Central memory CD4-positive, alpha-beta T cell (primary cell): ENCODE results near the gene HIVEP3.
"Not testable (repeated sequence)": the region's sequence is repeated elsewhere in the genome, so short reads cannot be mapped to it uniquely, and the experiment has no call there.

ENCODE experiments used
- DNase-seq: peaks from one replicate; pipeline ENCODE4 v3.0.0; 2022

HIVEP3 gene

DNA sequence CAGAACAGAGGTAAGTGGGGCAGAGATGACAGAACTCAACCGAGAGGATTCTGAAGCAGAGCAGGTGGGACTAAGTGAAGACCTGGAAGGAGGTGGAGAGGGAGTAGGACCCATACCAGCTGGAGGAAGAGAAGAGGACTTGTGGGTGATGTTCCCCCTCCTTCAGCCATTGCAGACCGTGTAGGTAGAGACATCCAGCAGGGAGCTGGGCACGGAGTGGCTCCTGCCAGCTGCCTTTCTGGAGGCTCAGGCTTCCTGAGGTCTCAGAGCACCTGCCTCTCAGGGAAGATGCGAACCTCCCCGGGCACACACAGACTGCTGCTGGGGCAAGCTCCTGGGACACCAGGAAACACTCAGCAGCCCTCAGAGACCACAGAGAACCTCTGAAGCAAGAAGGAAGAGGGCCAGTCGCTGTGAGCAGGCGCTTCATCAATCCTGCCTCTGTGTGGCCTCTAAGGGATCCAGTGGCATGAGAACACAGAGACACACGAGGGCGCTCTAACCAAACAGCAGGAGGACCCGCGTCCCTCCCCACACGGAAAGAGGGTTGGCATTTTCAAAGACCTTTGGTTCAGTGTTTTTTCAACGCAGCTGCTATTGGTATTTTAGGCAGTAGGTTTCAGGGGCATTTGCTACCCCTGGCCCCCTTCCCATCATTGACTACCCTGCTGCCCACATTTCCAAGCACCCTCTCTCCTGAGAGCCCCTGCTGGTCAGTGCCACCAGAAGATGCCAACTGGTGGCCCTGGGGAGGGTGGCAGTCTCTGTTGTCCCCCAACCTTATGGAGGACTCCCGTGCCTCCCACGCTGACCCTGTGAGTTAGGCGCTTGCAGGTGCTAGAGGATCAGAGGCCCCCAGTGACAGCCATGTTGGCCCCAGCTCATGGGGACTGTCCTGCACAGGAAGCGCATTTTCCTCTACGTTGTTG lies 344.7 kb downstream of the HIVEP3 start:
- peak; percentile 66 for DNase-seq

DNA sequence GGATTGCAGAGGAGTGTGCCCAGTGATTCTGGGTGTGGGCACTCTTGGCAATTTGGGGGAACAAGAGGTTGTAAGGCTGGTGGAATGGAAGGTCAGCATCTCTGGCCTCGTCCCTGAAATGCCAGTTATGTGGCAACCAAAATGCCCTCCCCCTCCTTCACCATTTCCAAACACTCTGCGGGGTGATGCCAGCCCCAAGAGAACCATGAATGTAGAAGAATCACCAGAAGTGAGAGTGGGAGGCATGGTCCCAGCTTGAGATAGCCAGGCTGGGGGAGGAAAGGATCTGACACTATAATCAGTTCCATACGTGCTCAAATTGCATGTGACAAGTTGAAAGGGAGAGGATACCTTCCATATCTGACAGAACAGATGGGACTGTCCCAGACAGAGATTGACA lies 345.5 kb downstream of the HIVEP3 start:
- DNase-seq = no peak

- DNase-seq = no peak
These were observed 346.5 kb downstream of the HIVEP3 start for GRCh38 chr1:41572224-41572623.

GRCh38 chr1:41571041-41571440 lies 347.7 kb downstream of the HIVEP3 start:
- DNase-seq = no peak

GRCh38 chr1:41568204-41568603 lies 350.5 kb downstream of the HIVEP3 start:
- no peak for DNase-seq

GRCh38 chr1:41566969-41567368 lies 351.8 kb downstream of the HIVEP3 start:
- no peak for DNase-seq

DNA sequence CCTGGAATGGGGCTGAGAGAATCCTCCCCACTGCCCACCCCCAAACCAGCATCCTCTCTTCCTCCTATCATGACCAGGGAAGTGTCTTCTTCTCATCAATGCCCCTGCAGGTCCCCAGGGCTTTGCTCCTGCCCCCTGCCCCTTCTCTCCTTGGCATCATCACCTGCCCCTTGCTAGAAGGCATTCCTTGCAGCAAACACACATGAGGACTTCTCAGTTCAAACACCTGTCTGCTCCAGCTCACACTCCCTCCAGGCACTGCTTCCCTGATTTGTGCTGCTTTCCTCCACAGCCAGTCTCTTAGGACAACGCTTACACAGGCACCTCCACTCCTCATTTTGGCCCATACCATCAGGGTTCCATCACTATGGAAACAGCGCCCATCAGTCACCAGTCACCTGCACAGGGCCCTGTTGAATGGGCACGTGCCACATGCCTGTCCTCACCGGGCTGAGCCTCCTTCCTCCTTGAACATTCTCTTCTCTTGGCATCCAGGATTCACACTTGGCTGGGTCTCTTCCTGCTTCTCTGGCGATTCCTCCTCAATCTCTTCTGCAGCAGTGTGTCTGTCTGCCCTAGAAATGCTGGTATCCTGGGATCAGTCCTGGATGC lies 352.3 kb downstream of the HIVEP3 start:
- DNase-seq = no peak

GRCh38 chr1:41564741-41565475 lies 353.8 kb downstream of the HIVEP3 start:
- no peak for DNase-seq

DNA sequence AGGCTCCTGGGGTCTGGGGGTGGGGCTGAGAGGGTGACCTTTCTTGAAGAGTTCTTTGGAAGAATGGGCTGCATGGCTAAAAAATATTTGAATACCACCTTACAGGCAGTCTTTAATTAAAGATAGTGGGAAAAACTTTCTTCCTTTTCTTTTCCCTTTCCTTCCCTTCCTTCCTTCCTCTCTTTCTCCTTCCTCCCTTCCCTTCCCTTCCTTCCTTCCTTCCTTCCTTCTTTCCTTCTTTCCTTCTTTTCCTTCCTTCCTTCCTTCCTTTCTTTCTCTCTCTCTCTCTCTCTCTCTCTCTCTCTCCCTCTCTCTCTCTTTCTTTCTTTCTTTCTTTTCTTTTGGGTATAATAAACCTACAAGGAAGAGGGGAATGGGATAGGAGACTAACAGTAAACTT lies 356.4 kb downstream of the HIVEP3 start:
- no peak for DNase-seq

- no peak for DNase-seq
These were observed 357.8 kb downstream of the HIVEP3 start for GRCh38 chr1:41560931-41561330.

- no peak for DNase-seq
These were observed 358.2 kb downstream of the HIVEP3 start for GRCh38 chr1:41560496-41560895.

DNA sequence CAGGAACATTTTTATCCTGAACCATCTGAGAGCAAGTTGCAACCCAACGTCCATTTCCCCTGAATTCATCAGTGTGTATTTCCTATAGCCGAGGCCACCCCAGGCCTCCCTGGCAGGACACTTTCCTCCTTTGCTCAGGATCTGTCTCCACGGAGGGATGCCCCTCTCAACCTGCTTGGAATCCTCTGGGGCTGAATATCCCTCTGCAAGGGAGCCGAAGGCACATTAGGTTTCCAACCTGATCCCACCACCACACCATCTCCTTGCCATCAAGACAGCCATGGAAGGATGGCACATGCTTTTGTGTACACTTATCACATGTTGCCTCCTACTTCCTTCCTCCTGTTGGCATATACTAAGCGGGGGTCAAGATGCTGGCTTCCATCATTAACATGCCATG lies 359.4 kb downstream of the HIVEP3 start:
- DNase-seq = no peak

GRCh38 chr1:41558761-41559171 lies 360.0 kb downstream of the HIVEP3 start:
- no peak for DNase-seq

GRCh38 chr1:41557751-41558455 lies 360.8 kb downstream of the HIVEP3 start:
- no peak for DNase-seq

DNA sequence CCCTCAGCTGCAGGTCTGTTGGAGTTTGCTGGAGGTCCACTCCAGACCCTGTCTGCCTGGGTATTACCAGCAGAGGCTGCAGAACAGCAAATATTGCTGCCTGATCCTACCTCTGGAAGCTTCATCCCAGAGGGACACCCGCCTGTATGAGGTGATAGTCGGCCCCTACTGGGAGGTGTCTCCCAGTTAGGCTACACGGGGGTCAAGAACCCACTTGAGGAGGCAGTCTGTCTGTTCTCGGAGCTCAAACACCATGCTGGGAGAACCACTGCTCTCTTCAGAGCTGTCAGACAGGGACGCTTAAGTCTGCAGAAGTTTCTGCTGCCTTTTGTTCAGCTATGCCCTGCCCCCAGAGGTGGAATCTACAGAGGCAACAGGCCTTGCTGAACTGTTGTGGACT lies 364.0 kb downstream of the HIVEP3 start:
- DNase-seq = not testable (repeated sequence)

- DNase-seq = no peak
These were observed 370.8 kb downstream of the HIVEP3 start for GRCh38 chr1:41547781-41548560.

- DNase-seq = no peak
These were observed 371.4 kb downstream of the HIVEP3 start for GRCh38 chr1:41547336-41547735.

DNA sequence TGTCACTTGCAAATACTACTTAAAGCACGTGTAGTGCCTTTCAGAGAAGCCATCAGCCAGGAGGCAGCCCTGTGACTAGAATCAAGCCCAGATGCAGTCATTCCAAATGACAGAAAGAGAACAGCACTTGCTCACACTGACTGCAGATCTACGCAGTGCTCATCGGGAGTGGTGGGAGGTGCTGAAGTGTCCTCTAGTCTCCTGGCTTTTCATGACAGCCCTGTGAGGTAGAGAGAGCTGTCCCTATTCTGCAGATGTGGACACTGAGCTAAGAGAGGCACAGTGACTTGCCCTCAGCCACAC lies 371.9 kb downstream of the HIVEP3 start:
- no peak for DNase-seq

DNA sequence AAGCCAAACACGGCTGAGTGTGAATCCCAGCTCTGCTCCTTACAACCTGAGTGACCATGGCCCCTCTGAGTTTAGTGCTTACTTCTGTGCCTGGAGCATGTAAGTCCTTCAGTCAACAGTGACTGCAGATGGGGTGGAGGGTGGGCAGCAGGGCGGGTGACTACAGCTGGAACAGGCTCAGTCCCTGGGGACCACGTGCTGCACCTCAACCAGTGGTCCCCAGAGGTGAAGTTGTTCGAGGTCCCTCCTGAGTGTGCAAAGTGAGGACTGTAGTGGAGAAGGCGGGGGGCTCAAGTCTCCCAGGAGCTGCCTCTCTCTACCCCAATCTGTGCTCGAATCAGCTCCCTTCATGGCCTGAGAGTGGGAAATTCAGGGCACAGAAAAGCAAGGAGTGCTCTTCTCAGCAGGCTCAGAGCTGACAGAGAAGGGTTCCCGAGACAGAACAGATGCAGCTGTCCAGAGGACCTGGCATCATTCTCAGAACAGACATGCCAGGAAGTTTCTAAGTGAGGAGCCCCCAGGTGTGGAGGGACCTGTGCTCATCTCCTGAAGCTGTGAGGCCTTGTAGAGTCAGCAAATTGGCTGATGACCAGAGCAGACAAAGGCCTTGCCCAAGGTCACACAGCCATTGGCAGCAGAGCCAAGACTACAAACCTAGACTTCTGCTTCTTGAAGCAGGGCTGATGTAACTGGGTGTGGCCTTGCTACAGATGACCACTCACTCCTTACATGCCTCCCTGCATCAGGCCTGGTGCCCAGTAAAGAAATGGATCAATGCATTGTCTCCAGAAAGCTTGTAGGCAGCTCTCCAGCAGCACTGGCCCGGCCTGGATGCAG lies 372.5 kb downstream of the HIVEP3 start:
- no peak for DNase-seq

DNA sequence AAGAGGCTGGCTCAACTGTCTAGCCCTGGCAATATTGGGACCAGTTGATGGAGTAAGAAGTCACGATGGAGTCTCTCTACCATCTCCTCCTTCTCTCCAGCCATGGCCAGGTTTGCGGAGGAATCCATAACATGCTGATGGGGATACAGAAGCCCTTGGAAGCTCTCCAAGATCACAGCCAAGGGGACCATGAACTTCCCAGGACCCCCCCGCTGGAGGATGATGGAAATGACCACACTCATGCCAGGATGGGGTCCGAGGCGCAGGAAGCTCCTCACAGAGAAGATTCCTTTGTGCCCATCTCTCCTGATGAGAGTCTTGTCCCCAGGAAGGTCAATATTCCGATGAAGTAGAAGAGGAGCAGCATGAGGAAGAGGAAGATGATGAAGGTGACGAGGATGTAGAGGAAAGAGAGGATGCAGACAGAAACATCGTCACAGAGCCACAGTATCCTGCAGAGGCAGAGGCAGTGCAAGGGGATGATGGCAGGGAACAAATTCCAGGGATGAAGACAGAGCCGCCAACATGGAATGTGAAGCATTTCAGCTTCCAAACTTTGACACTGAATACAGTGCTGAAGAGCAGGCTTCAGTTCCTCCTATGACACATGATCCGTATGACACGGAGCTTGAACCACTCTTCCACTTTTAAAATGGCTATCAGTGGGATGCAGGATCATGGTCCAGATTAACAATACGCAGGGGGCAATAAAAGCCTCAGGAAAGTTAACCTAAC lies 376.4 kb downstream of the HIVEP3 start:
- DNase-seq = no peak

- no peak for DNase-seq
These were observed 377.1 kb downstream of the HIVEP3 start for GRCh38 chr1:41541592-41541952.
